Measurements from ENCODE around the gene GRB10. TPM values are rescaled to one million over a fixed set of nuclear protein-coding genes. Genes with fewer than 3 reads are reported as not detected.

Gene GRB10
- total RNA-seq, 1 experiment from 2014 or later: 18.2 TPM

DNA sequence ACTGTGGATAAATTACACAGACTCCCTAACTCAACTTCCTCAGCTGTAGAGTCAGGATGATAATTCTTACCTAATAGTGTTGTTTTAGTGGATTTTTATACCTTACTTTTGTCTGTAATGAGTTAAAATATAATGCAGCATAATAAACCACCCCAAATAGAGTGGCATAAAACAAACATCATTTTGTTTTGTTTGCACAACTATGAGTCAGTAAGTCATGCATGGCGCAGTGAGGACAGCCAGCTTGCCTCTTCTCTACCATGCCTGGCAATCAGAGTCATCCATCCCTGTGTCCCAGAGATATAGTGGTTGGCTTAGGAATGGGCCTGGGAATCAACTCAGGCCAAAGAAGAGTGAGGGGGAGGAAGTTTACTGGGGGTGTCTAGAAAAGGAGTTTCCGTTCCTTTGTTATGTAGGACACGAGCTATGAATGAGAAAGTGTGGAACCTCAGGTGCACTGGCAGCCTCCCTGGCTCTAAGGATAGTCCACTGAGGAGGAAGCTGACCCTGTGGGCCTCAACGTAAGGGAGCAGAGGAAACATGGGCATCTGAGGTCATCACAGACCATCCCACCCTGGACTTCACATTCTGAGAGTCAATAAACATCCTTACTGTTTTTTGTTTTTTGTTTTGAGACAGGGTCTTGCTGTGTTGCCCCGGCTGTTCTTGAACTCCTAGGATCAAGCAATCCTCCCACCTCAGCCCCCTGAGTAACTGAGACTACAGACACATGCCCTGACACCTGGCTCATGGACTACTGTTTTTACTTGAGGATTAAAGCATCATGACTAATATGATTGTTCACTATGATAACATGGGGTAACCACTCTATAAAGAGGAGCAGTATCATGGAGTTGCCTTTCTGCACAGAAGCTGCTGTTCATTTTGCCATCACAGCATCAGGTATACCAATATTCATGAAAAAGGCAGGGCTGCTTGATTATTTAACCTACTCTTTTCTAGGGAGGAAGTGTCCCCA is 21.0 kb upstream of the GRB10 start:
- no peak for DNase-seq (ENCODE audit: low read depth)

DNA sequence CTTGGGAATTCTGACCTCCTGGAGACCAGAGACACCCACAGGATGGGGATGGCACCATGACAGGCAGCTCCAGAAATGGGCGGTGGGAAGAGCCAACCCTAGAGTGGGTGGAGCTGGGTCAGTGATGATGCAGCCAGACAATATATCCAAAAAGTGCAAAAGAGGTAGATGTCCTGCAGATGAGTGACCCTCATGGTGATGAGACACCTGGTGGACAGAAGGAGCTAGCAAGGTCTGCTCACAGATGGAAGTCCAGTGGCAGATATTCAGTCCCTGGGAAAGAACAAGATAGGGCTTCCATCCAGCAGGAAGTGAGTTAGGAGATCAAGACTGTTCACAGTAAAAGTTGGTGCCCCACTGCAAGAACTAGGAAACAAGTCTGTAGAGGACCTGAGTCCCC is 19.2 kb upstream of the GRB10 start:
- no peak for DNase-seq (ENCODE audit: low read depth)

- no peak for DNase-seq (ENCODE audit: low read depth)
Measured at GRCh38 chr7:50799873-50800272, 17.2 kb upstream of the GRB10 start.

DNA sequence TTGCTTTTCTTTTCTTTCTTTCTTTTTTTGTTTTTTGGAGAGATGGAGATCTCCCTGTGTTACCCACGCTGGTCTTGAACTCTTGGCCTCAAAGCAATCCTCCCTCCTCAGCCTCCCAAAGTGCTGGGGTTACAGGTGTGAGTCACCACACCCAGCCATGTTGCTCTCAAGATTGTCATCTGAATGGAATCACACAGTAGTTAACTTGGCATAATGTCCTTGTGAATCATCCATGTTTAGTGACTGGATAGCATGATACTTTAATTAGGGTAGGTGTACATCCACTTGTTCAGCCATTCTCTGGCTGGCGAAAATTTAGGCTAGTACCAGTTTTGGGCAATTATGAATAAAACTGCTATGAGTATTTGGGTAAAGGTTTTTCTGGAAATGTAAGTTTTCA is 15.4 kb upstream of the GRB10 start:
- no peak for DNase-seq (ENCODE audit: low read depth)

DNA sequence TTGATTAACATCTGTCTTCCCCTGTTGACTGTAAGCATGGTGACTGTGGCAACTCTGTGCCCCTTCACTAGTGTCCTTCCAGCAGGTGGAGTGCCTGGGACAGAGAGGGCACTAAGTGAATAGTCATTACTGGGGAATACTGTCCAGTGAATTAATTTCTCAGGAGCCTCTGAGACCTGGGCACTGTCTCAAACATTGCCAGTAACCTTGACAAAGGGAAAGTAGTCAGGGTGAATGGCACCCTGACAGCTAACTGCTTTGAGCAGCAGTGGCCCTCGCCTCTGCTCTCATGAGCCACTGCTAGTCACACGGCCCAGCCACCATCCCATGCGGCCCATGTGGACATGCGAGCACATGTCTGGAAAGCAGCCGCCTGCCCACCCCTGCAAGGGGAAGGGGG is 13.1 kb upstream of the GRB10 start:
- DNase-seq (ENCODE audit: low read depth): no peak

DNA sequence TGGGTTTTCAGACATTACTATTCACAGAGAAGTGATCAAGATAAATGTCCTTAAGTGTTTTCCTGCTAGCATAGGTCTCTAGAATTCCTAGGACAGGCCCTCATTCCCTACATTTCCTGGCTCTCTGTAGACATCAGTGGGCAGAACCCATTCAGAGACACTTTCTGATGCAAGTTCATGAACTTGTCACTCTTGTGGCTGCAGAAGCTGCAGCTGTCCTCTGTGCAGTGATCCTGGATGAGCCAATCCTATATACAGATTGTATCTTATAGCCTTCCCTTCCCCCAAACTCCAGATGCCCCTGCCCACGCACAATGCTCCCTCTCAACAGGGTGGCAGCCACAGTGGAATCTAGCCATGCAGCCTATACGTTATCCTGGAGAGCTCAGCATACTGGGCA is 12.6 kb upstream of the GRB10 start:
- no peak for DNase-seq (ENCODE audit: low read depth)

GRCh38 chr7:50793947-50794570 is 11.4 kb upstream of the GRB10 start:
- DNase-seq (ENCODE audit: low read depth): no peak

- no peak for DNase-seq (ENCODE audit: low read depth)
Measured at GRCh38 chr7:50793120-50793946, 10.6 kb upstream of the GRB10 start.

GRCh38 chr7:50792342-50793119 is 9.8 kb upstream of the GRB10 start:
- DNase-seq (ENCODE audit: low read depth): peak; percentile 16

DNA sequence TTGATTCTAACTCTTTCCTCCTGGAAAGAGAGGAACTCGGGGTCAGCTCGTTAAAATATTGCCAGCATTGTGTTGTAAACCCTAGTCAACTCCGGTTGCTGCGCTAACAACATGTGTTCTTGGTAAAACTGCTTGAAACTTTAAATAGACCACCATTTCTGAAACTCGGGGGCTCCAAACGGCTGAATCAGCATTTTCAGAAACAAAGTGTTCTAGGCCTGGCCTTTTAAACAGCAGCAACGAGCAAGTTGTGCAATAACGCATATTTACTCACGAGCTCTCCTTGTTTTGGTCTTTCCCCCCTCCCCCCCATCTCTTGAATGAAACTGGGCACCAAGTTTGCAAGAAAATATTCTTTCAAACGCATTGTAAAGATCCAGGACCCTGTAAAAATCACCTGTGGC is 9.2 kb upstream of the GRB10 start:
- DNase-seq (ENCODE audit: low read depth): no peak

GRCh38 chr7:50791363-50791937 is 8.8 kb upstream of the GRB10 start:
- DNase-seq (ENCODE audit: low read depth): no peak

GRCh38 chr7:50790381-50790780 is 7.7 kb upstream of the GRB10 start:
- no peak for DNase-seq (ENCODE audit: low read depth)

DNA sequence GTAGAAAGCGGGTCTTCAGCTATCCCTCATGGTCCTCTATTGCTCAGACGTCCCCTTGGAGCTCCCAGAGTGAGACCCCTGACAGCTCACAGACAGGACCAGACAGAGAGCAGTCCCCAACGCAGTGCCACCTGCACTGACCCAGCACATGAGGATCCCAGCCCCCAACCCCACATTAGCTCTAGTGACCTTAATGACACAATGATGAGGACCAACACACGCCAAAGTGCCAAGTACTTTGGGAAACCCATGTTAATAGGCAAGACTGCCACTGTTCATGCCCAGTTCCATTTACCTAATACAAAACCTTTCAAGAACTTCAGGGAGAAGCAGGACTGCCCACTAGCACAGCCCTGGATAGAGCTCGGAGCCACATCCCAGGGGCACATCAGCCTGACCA is 5.7 kb upstream of the GRB10 start:
- DNase-seq (ENCODE audit: low read depth): no peak

GRCh38 chr7:50787825-50788224 is 5.1 kb upstream of the GRB10 start:
- no peak for DNase-seq (ENCODE audit: low read depth)

- no peak for DNase-seq (ENCODE audit: low read depth)
Measured at GRCh38 chr7:50785346-50785745, 2.6 kb upstream of the GRB10 start.

GRCh38 chr7:50783801-50784507 is 1.3 kb upstream of the GRB10 start:
- DNase-seq (ENCODE audit: low read depth): no peak

GRCh38 chr7:50783303-50783702 is 607 bp upstream of the GRB10 start:
- DNase-seq (ENCODE audit: low read depth): no peak

- DNase-seq (ENCODE audit: low read depth): no peak
Measured at GRCh38 chr7:50781381-50782293, 1.1 kb downstream of the GRB10 start.

GRCh38 chr7:50780436-50780835 is 2.3 kb downstream of the GRB10 start:
- DNase-seq (ENCODE audit: low read depth): no peak
